ENCODE data around the gene ZDHHC11.
"Not testable (repeated sequence)": the region's sequence is repeated elsewhere in the genome, so short reads cannot be mapped to it uniquely, and the experiment has no call there.

The ZDHHC11 gene

DNA sequence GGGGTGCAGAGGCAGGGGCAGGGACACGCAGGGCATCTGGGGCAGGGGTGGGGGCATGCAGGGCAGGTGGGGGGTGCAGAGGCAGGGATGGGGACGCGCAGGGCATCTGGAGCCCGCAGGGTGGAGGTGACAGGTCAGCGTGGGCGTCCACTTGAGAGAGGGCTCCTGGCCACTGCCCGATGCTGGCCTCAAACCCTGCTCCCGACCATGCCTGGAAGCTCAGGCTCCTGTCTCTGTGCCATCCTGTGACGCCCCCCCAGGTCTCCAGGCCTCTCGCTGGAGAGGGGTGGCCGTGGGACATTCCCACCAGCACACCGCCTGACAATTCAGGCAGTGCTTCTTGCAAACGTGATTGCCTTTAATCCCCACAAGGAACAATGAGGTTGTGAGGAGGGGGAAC lies 99.3 kb downstream of the ZDHHC11 start:
- H3K27ac ChIP-seq = no peak overlapping the region
- TF ChIP-seq, protein P1, sequence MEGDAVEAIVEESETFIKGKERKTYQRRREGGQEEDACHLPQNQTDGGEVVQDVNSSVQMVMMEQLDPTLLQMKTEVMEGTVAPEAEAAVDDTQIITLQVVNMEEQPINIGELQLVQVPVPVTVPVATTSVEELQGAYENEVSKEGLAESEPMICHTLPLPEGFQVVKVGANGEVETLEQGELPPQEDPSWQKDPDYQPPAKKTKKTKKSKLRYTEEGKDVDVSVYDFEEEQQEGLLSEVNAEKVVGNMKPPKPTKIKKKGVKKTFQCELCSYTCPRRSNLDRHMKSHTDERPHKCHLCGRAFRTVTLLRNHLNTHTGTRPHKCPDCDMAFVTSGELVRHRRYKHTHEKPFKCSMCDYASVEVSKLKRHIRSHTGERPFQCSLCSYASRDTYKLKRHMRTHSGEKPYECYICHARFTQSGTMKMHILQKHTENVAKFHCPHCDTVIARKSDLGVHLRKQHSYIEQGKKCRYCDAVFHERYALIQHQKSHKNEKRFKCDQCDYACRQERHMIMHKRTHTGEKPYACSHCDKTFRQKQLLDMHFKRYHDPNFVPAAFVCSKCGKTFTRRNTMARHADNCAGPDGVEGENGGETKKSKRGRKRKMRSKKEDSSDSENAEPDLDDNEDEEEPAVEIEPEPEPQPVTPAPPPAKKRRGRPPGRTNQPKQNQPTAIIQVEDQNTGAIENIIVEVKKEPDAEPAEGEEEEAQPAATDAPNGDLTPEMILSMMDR (conservative IDR thresholded peaks at IDR 0.05) = no peak
- TF ChIP-seq ZFX (IDR thresholded peaks at IDR 0.05) = no peak

DNA sequence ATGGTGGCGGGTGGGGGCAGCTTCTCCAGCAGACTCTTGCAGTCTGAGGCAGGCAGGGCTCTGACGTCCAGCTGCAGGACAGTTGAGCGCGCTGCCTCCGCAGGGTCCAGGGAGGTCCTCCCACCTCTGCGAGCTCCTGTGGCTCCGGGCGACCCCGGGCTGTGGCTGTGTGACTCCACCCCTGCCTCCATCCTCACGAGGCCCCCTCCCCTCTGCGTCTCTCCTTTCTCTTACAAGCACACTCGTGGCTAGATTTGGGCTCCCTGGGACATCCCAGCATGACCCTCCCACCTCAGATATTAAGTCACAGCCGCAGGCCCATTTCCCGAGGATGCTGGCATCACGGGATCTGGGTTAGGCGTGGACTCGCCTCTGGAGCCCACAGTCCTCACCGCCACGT lies 100.6 kb downstream of the ZDHHC11 start:
- H3K27ac ChIP-seq = not testable (repeated sequence)

DNA sequence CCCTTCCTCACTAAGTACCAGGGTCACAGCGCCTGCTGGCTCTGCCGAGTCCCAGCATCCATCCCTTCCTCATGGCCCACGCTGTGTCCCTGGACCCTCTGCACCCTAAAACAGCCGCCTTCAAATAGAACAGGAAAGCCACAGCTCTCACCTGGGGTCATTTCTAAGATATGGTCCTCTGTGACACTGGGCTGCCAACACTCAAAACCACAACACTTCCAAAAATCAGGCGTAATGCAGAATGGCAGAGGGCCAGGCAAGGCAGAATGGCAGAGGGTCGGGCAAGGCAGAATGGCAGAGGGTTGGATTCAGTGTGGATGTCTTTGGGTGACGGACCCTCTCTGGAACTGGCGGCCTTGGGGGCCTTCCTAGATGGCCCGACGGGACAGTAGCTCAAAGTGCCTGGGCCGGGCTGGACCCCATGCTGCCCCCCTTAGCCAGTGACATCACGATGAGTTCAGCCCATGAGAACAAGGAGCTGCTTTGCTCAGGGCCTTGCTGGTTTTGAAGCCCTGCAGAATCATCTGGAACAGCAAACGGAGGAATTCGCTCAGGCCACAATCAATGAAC lies 101.6 kb downstream of the ZDHHC11 start:
- TF ChIP-seq, protein P1 (conservative IDR thresholded peaks at IDR 0.05) = no peak
- TF ChIP-seq ZFX (IDR thresholded peaks at IDR 0.05) = no peak
- no peak overlapping the region for H3K27ac ChIP-seq

DNA sequence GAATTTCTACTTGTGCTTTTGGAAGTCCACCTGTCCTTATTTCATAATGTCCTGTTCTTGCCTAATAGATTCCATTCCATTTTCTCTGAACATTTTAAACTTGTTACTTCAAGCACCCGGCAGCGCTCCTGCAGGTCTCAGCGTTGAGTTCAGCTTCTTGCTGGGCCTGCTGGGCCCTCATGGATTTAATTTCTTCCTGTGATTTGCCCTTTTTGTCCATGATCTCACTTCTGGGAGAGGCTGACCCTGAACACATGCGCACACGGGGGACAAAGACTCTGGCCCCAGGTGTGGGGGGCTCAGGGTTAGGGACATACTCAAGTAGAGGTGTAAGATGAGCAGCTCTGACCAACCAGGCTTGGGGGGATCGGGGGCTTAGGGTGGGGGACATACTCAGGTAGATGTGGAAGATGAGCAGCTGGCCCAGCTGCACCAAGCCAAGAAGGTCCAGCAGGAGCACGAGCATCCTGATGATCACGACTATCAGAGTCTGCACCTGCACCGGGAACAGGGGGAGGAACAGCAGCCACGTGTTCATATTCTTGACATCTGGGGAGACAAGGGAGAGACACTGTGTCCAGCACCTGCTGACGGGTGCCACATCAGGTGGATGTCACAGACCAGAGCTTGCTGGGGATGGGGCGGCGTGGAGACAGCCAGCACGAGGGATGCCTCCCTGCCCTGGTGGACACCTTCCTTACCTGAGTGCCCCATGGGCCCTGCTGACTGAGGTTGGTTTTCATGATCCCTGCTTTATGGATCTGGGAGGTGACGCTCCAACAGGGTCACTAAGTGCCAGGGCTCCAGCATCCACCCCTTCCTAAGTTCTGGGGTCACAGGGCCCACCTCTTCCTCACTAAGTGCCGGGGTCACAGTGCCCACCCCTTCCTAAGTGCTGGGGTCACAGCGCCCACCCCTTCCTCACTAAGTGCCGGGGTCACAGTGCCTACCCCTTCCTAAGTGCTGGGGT lies 102.5 kb downstream of the ZDHHC11 start:
- H3K27ac ChIP-seq = not testable (repeated sequence)

DNA sequence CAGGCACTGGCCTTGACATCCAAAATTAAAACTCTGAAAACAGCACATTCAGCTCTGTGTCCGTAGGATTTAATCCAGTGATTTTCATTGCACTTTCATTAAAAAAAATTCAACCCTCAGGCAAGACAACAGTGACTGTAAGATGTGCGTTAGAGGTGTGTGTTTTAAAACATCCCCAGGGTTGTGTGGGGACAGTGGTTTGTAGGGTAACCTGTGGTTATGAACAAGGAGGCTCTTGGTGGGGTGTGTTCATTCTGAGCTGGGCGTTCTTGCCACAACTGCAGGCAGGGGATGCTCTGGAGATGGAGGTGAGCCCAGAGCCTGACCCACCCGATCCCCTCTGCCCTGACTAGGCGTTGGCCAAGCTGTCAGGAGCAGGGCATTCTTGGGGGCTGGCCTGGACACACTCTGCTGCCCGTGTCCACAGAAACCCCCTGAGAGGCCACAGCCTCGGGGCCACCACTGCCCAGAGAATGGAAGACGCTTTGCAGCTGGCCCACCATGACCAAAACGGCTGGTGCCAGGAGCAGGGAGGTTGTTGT lies 103.4 kb downstream of the ZDHHC11 start:
- not testable (repeated sequence) for H3K27ac ChIP-seq

DNA sequence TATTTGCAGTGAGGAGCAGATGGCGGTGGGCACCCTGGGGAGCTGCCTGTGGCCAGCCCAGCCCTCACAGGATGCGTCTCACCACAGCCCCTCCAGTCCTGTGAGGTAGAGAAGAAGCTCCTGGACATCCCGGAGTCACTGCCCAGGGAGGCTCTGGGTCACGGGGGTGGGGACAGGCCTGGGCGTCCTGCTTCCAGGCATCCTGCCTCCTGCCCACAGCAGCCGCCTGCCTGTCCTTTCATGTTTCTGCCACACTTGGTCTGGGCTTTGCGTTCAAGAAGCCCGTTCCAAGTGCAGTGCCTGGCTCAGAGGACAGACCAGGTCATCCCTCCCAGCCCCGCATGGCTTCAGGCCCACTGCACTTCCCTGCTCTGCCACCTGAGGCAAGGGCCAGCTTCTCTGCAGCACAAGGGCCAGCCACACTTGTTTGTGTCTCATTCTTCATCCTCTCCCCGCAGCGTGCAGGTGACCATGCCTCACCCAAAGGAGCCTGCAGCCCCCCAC lies 104.5 kb downstream of the ZDHHC11 start:
- H3K27ac ChIP-seq = no peak overlapping the region
- TF ChIP-seq, protein P1 (conservative IDR thresholded peaks at IDR 0.05) = no peak
- TF ChIP-seq ZFX (IDR thresholded peaks at IDR 0.05) = no peak

Measured in C4-2B (cell line).